Panc1 (cell line): Measurements from ENCODE around the gene P2RX1.

Experiments
- POLR2AphosphoS5 ChIP-seq: IDR thresholded peaks from 2 replicates; pipeline ENCODE4 v1.6.1; 2012; ENCODE audit warnings: mild to moderate bottlenecking, low read depth, low read length, moderate library complexity
- SIN3A ChIP-seq: IDR thresholded peaks from 2 replicates; pipeline ENCODE4 v1.6.1; 2012; ENCODE audit warnings: low read depth, mild to moderate bottlenecking, low read length, moderate library complexity, borderline replicate concordance; ENCODE audit not compliant: insufficient read depth
- TF ChIP-seq, protein P1 (sequence below): fragments of 450-650 bp; IDR thresholded peaks from 2 replicates; pipeline ENCODE4 v1.5.1; 2017; ENCODE audit warnings: mild to moderate bottlenecking

DNA sequence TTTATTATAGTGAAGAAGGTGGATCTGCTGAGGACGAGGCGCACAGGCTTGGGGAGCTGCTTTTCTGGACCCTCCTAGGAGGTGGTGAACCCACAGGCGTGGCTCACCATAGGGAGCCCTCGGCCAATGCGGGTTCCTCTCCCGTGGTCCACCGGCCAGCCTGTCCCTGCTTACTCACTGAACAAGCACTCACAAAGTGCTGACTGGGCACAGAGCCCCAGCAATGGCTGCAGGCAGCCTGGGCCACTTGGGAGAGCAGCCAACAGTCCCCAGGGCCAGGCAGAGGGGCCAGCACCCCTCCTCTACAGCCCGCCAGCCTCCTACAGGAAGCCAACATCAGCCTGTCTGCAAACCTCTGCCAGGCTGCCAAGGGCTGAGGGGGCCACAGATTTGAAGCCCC is 51.1 kb downstream of the P2RX1 start:
- TF ChIP-seq POLR2AphosphoS5 (no peak), SIN3A (no peak)
- TF ChIP-seq, protein P1, sequence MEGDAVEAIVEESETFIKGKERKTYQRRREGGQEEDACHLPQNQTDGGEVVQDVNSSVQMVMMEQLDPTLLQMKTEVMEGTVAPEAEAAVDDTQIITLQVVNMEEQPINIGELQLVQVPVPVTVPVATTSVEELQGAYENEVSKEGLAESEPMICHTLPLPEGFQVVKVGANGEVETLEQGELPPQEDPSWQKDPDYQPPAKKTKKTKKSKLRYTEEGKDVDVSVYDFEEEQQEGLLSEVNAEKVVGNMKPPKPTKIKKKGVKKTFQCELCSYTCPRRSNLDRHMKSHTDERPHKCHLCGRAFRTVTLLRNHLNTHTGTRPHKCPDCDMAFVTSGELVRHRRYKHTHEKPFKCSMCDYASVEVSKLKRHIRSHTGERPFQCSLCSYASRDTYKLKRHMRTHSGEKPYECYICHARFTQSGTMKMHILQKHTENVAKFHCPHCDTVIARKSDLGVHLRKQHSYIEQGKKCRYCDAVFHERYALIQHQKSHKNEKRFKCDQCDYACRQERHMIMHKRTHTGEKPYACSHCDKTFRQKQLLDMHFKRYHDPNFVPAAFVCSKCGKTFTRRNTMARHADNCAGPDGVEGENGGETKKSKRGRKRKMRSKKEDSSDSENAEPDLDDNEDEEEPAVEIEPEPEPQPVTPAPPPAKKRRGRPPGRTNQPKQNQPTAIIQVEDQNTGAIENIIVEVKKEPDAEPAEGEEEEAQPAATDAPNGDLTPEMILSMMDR = no peak
